ENCODE data around the gene ABCA12. TPM values are rescaled to one million over a fixed set of nuclear protein-coding genes. Genes with fewer than 3 reads are reported as not detected.

Gene ABCA12
- total and polyA plus RNA-seq, 10 of the 15 experiments (the other 5 are each of a cell fraction or from before 2014, with no cell fraction given): 1.2 to 12.1 (median 6.0) TPM

DNA sequence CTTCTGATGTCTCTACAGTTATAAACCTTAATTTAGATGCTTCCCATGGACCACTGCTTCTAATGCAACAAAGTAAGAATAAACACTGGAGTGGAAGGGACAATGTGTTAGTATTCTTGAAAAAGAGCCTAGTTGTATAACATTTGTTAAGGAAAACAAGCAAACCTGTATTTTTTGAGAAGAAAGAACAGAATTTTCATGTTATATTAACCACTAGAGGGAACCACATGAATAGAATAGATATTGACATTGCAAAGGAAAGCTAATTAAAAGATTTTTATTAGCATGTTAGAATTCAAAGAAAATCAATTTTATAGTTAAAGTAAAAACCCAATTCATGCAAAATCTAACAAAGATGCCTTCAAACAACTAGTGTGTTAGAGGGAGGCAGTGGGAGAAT lies 177.7 kb downstream of the ABCA12 start:
- Histone ChIP-seq H3K79me2 (ENCODE audit: control insufficient read depth, insufficient read depth, low read length) (no peaks in the 10 kb centered on the region), H3K36me3 (ENCODE audit: control insufficient read depth in 2 of 2, insufficient read depth in 2 of 2, low read length in 1 of 2) (no peaks in the 10 kb centered on the region), H3K9ac (ENCODE audit: control insufficient read depth, insufficient read depth, low read length) (no peak overlapping the region), H4K20me1 (ENCODE audit: control insufficient read depth, insufficient read depth) (no peaks in the 10 kb centered on the region), H3K4me2 (ENCODE audit: control insufficient read depth, insufficient read depth) (no peak overlapping the region), H3K27me3 (replicated peaks in 1 of 2; ENCODE audit: control insufficient read depth in 2 of 2, insufficient read depth in 2 of 2, low read length in 1 of 2) (no peaks in the 10 kb centered on the region), H3K4me1 (ENCODE audit: control insufficient read depth, insufficient read depth, low read length) (no peaks in the 10 kb centered on the region), H3K27ac (ENCODE audit: control insufficient read depth, insufficient read depth) (no peak overlapping the region; the same call in 1 of the 2 replicates), H3K4me3 (no peak overlapping the region), H2AFZ (ENCODE audit: control insufficient read depth, low read depth, low read length) (no peak overlapping the region; the same call in 1 of the 2 replicates), H3K9me3 (replicated peaks; ENCODE audit: control insufficient read depth, insufficient read depth, low read length) (no peaks in the 10 kb centered on the region; the same call in 1 of the 3 replicates)
- DNase-seq (ENCODE audit: low read depth, low spot score): no peak
- SMC1A ChIA-PET (ENCODE audit: uncharacterized antibody, unreplicated experiment): interaction anchor here (0.5 to 2.6 kb wide), 12 partner anchors 8 to 971 kb away, joined by 3 to 27 read pairs (median 4); no protein-coding TSS in a partner anchor
- no TSS peak for BruUV-seq (replicated peaks)
- CTCF ChIA-PET: interaction anchor here (0.7 to 2.3 kb wide), 17 partner anchors 12 to 971 kb away, joined by 3 to 15 read pairs (median 5); no protein-coding TSS in a partner anchor
- TF ChIP-seq CTCF (IDR thresholded peaks at IDR 0.05 in 2 of 3, conservative IDR thresholded peaks at IDR 0.05 in 1 of 3; ENCODE audit: control insufficient read depth in 2 of 3, extremely low read depth in 1 of 3, insufficient read depth in 1 of 3, low read depth in 3 of 3, low read length in 3 of 3): peak in 1 of 3 experiments; percentile 14; a peak in 2 of 6 replicates
- no peak for TF ChIP-seq SUPT20H (IDR thresholded peaks at IDR 0.05; ENCODE audit: borderline replicate concordance, control insufficient read depth, low read depth, low read length)
- peak; percentile 52; the same call in 1 of the 2 replicates for TF ChIP-seq SMC3 (IDR thresholded peaks at IDR 0.05; ENCODE audit: borderline replicate concordance, low read length)
- intact Hi-C loops (cut with micrococcal nuclease; ENCODE audit: unreplicated experiment): loop anchor here (2.0 to 5.0 kb wide), 3 partner anchors 310 to 960 kb away; no protein-coding TSS in a partner anchor
- in situ Hi-C loops (cut with MboI): loop anchor here (10.0 kb wide), 1 partner anchor 314 kb away; no protein-coding TSS in a partner anchor
- peak; percentile 29; the same call in 1 of the 3 replicates for ATAC-seq
- no peak for FAIRE-seq
- RAD21 ChIA-PET (ENCODE audit: unreplicated experiment): interaction anchor here (0.7 to 1.8 kb wide), 13 partner anchors 10 to 970 kb away, joined by 3 to 9 read pairs (median 5); no protein-coding TSS in a partner anchor
- POLR2A ChIA-PET: no interaction called here

DNA sequence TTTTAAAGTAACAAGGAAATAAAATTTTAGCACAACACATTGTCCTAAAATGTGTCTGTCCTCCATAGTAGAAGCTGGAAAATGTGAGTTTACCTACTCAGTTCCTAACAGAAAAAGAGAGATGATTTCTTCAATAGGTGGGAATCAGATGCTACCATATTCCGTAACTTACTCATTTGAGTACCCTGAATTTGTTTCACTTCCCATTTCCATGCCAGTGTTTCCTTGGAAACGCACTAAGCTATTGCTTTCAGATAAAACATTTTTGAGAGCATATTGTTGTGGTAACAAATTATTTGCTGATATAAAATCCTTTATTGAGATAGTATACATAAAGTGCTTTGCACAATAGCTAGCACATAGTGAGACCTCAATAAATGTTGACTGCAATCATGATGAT lies 191.5 kb downstream of the ABCA12 start:
- no peaks in the 10 kb centered on the region for H3K79me2 ChIP-seq (ENCODE audit: control insufficient read depth, insufficient read depth, low read length)
- no peak for FAIRE-seq
- WGBS (ENCODE audit: insufficient coverage, insufficient replicate concordance, low lambda C conversion rate, missing lambda C conversion rate): 80% methylated on average over 2 of the region's 2 CpGs
- no peak for TF ChIP-seq TCF7 (IDR thresholded peaks at IDR 0.05; ENCODE audit: borderline replicate concordance)
- no peak for TF ChIP-seq HDAC2 (IDR thresholded peaks at IDR 0.05)
- TF ChIP-seq RAD51 (IDR thresholded peaks at IDR 0.05): no peak
- TF ChIP-seq MLLT1 (IDR thresholded peaks at IDR 0.05): no peak
- no peak for TF ChIP-seq POLR2A (IDR thresholded peaks at IDR 0.05; ENCODE audit: low read depth, low read length)
- no peak for TF ChIP-seq CREM (IDR thresholded peaks at IDR 0.05; ENCODE audit: low read depth)
- peak; percentile 87 for TF ChIP-seq SPI1 (IDR thresholded peaks at IDR 0.05; ENCODE audit: borderline replicate concordance, insufficient read depth, low read depth, low read length)
- TF ChIP-seq IKZF2 (IDR thresholded peaks at IDR 0.05): peak; percentile 57 to 69; a peak in 3 of 4 replicates
- TF ChIP-seq TARDBP (IDR thresholded peaks at IDR 0.05; ENCODE audit: borderline replicate concordance): no peak
- TF ChIP-seq RB1 (IDR thresholded peaks at IDR 0.05; ENCODE audit: borderline replicate concordance): no peak
- no peak for TF ChIP-seq CBX5 (IDR thresholded peaks at IDR 0.05; ENCODE audit: low read depth)
- no peak for TF ChIP-seq ASH2L (IDR thresholded peaks at IDR 0.05; ENCODE audit: borderline replicate concordance, low read depth)
- TF ChIP-seq RUNX3 (IDR thresholded peaks at IDR 0.05; ENCODE audit: low read length): no peak

More for the DNA sequence above, 191.5 kb downstream of the ABCA12 start:
- Histone ChIP-seq H3K4me2 (ENCODE audit: control insufficient read depth, insufficient read depth) (no peak overlapping the region), H3K9ac (ENCODE audit: control insufficient read depth, insufficient read depth, low read length) (no peak overlapping the region), H3K4me1 (ENCODE audit: control insufficient read depth, insufficient read depth, low read length) (peaks cover 5% of the 10 kb centered on the region; the same call in 1 of the 2 replicates), H3K27me3 (replicated peaks in 1 of 2; ENCODE audit: control insufficient read depth in 2 of 2, insufficient read depth in 2 of 2, low read length in 1 of 2) (no peaks in the 10 kb centered on the region), H3K27ac (ENCODE audit: control insufficient read depth, insufficient read depth) (no peak overlapping the region), H2AFZ (ENCODE audit: control insufficient read depth, low read depth, low read length) (no peak overlapping the region), H3K9me3 (replicated peaks; ENCODE audit: control insufficient read depth, insufficient read depth, low read length) (no peaks in the 10 kb centered on the region), H4K20me1 (ENCODE audit: control insufficient read depth, insufficient read depth) (no peaks in the 10 kb centered on the region), H3K4me3 (no peak overlapping the region), H3K36me3 (ENCODE audit: control insufficient read depth in 2 of 2, insufficient read depth in 2 of 2, low read length in 1 of 2) (no peaks in the 10 kb centered on the region; a peak in 1 of 4 replicates)
- ATAC-seq: peak; percentile 68
- BruUV-seq (replicated peaks): no TSS peak
- ChIA-PET RAD21 (ENCODE audit: unreplicated experiment) (interaction anchor here (0.9 kb wide), 1 partner anchor 49 kb away, joined by 3 read pairs; no protein-coding TSS in a partner anchor), CTCF (interaction anchor here (0.9 to 1.7 kb wide), 4 partner anchors 10 to 973 kb away, joined by 3 to 7 read pairs (median 4); no protein-coding TSS in a partner anchor), POLR2A (no interaction called here), SMC1A (ENCODE audit: uncharacterized antibody, unreplicated experiment) (interaction anchor here (0.9 to 1.4 kb wide), 5 partner anchors 9 to 39 kb away, joined by 3 read pairs; no protein-coding TSS in a partner anchor)
- intact Hi-C loops (cut with micrococcal nuclease; ENCODE audit: unreplicated experiment) (no loop called here), in situ Hi-C loops (cut with MboI) (no loop called here)
- DNase-seq (ENCODE audit: low read depth, low spot score): peak; percentile 7
